Bone marrow (tissue), 2 donors: ENCODE data around the gene MAP4.

Experiments used
- DNase-seq, 2 donors: peaks; one replicate each; lab custom pipeline; 2025; lab: John Stamatoyannopoulos, UW

The MAP4 gene

GRCh38 chr3:47863391-47864128, 152.7 kb downstream of the MAP4 start:
- DNase-seq, result no peak

GRCh38 chr3:47859956-47860605, 156.1 kb downstream of the MAP4 start:
- no peak for DNase-seq

DNA sequence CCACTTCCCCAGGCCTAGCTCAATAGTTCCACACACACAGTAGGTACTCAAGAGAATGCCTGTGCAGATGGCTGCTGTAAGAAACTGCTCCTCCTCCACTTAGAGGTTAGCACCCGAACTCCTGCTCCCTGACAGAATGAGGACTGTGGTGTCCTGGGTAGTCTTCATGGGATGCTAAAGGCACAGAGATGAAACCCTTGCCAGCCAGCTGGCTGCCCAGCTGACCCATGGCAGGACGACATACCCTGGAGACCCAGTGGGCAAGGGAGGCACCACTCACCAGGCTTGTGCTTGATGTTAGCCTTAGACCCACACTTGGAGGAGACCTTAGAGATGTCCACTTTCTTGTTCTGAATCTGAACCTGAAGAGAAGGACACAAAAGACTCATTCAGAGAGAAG, 159.1 kb downstream of the MAP4 start:
- no peak for DNase-seq

- DNase-seq, result no peak
These were observed 159.5 kb downstream of the MAP4 start for GRCh38 chr3:47856669-47857068.

DNA sequence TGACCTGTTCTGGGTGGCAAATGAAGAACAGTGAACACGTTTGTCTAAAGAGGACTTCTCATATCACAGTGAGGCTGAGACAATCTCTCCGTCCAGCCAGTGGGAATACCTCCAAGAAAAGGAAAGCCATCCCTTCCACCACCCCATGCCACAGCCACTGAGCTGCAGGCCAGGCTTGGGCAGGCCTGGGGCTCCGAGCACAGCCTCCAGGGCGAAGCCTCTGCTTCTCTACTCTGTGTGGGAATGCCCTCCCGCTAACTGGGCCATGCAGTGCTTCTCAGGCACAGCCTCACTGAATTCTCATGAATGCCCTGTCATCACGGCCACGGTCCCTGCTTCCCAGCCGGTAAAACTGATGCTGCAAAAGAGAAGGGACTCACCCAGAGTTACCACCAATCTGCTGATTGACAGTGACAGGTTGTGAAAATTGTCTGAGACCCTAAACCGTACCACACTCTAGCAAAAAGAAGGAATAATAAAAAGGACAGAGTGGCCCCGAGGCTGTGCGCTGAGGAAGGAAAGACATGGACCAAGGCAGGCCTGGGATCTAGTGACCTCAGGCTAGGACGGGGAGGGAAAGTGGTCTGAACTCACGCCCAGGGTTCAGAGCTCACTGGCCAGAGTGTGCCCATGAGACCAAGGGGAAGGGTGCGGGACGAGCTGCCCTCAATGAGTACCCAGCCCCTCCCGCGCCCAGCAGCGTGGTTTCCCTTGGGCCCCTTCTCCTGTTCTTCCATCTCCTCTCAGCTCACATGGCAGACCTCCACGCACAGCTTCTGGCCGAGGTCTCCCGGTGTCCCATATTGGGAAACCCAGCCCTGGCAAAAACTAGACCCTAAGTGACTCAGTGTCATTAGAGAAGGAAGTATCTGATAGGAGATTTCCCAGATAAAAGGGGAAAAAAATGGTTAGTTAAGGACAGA, 160.5 kb downstream of the MAP4 start:
- DNase-seq, result no peak

DNA sequence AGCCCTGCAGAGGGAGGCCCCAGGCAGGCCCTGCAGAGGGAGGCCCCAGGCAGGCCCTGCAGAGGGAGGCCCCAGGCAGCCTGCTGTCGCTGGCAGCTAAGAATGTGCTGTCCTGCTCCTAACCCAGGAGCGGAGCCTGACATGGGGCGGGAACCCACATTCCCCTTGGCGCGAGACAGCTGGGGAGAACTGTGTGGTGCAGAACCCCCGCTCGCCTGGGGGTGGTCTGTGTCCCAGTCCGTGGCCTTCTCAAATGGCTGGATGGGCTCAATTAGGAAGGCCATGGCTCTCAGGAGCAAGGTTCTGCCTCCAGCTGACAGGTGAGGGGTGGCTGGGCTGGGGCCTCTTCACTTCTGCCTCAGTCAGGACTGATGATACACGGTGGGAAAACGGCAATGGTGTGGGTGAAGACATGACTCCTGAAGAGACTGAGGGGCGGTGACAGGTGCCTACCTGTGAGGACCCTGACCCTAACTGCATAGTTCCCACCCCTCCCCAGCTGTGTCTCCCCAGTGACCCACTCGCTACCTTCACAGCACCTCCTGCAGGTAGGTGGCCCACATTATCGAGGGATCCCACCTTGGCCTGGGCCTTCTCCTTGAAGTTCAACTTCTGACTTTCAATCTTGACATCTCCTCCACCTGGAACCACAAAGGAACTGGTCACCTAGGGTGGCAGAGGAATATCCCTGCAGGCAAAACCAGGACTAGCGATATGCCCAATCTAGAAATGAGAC, 161.3 kb downstream of the MAP4 start:
- DNase-seq, result no peak

- no peak for DNase-seq
These were observed 161.9 kb downstream of the MAP4 start for GRCh38 chr3:47854267-47854666.

DNA sequence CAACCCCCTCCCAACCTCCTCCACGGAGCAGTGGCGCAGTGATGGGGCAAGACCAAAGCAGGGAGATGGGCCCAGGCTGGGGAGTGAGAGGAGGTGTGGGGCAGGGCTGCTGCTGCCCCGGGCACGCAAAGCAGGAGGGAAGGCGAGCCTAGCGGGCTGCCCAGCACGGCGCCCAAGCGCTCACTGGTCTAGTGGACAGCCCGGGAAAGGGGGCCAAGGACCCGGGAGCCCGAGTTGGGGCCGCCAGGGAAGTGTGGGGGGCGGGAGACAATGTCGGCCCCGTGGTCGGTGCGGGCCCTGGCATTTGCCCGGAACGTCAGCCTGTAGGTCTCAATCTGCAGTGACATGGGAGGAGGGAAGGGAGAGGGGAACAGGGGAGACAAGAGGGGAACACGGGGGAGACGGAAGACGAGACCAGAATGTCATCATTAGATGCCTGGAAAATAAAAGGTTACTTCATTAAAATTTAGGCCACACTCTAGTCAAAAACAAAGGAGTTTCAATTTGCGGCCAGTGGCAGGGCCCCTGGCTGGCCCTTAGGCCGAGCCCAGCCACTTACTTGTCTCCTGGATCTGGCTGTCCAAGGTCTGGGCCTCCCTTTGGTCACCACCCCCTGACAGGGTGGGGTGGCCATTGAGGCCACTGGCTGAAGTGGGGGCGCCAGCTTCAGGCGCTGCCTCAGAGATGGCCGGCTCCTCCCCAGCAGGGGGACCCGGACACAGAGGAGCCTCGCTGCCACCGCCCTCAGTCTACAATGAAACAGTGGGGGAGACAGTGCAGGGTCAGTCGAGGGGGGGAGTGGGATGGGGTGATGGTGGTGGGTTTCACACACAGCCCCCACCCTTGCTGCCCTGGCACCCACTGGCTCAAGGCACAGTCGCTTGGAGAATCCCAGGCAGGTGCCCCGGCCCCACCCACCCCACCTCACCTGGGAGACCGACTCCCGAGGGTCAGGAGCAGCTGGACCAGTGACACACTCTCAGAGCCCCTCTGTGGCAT, 163.3 kb downstream of the MAP4 start:
- no peak for DNase-seq

- no peak for DNase-seq
These were observed 164.2 kb downstream of the MAP4 start for GRCh38 chr3:47851888-47852603.

DNA sequence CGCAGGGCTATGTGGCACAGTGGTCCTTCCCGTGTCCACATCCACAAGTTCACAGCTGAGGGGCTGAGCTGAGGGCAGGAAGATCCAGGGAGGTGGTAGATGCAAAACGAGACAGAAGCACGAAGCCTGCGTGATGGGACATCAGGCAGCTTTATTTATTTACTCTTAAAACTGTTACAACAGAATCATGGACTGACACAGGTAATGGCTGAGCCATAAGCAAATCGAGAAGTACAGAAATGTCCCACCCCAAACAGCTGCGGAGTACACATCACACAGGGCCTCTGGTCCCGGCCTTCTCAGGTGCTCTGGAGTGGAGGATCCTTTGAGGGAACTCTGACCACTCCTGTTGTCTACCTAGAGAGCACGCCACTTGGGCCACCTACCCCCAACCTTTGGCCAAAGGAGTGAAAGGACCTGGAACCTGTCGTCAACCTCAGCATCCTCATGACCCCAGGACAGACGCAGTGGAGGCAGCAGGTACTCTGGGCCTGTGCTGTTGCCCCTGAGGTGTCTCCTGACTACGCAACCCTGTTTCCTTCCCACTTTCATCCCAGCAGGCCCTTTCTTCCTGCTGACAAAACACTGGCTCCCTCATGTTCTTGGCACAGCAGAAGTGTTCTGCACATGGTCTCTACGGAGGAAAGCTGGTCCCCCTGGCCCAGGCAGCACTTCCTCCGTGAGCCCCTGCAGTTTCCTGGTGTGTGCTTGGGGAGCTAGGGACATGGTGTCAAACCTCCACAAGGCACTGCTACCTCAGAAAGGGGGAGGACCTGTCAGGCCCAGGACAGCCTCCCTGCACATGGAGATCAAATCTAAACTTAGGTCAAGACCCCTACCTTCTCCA, 165.4 kb downstream of the MAP4 start:
- DNase-seq, result no peak

DNA sequence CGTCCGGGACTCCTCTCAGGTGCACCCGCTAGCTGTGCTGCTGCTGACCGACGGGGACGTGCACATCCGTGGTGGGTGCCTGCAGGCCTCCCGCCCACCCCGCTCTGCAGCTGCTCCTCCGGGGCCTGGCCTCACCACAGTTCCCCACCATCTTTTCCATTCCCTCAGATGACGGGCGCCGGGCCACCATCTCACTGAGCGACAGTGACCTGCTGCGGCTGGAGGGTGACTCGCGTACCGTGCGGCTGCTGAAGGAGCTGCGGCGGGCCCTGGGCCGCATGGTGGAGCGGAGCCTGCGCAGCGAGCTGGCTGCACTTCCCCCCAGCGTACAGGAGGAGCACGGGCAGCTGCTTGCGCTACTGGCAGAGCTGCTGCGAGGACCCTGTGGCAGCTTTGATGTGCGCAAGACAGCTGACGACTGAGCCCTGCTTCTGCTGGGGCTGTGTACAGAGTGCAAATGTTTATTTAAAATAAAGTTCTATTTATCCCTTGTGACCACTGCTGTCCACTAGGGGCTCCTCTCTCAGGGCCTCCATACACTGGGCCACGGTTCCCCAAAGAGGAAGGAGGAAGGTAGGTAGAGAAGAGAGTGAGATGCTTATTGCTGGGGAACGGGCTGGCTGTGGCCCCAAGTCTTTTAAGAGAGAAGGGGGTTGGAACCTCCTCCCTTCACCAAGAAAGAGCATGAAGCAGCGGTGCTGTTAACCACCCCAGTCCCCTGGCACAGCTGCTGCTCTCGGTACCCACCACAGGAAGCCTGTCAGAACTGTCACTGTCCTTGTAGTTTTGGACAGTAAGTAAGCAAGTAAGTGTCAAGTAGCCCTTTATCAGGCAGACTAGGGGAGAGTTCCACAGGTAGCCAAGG, 166.3 kb downstream of the MAP4 start:
- no peak for DNase-seq

GRCh38 chr3:47849186-47849698, 167.0 kb downstream of the MAP4 start:
- DNase-seq, result no peak

GRCh38 chr3:47848599-47849117, 167.6 kb downstream of the MAP4 start:
- DNase-seq, result no peak

- DNase-seq, result no peak
These were observed 168.3 kb downstream of the MAP4 start for GRCh38 chr3:47847801-47848518.

DNA sequence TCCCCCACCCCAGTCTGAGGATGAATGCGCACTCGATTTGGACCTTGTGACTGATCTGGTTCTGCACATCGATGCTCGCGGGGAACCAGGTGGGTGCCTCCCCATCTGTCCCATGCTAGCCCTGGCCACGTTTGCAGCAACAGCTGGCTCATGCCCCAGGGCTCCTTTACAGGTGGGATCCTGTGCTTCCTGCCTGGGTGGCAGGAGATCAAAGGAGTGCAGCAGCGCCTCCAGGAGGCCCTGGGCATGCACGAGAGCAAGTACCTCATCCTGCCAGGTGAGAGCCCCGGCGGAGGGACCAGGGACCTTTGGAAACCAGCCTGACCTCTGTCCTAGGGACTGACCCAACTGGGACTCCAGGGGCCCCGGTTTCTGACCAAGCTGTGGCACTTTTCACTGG, 169.0 kb downstream of the MAP4 start:
- no peak for DNase-seq

DNA sequence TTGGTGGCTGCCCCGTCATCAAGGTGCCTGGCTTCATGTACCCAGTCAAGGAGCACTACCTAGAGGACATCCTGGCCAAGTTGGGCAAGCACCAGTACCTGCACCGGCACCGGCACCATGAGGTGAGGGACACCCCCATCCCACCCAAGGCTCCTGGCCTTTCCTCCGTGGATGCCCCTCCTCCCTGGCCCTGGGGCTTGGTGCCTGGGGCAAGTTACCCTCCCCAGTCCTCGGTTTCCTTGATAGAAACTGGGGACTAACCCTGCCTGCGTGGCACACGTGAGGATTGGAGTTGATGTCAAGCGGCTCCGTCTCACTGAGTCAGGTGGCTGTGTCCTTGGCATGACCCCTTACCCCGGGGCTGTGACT, 169.4 kb downstream of the MAP4 start:
- no peak for DNase-seq
